Activated T-helper 1 cell treated with Interleukin-2 at 50 U/mL for 16 hours (primary cell): ENCODE data around the gene VDAC2.
"Not testable (repeated sequence)": the region's sequence is repeated elsewhere in the genome, so short reads cannot be mapped to it uniquely, and the experiment has no call there.

Source experiments
- DNase-seq: peaks from one replicate; pipeline ENCODE4 v3.0.0-alpha.2; 2020; ENCODE audit warnings: low read depth

The VDAC2 gene

GRCh38 chr10:75210282-75211006 is at the start of gene VDAC2:
Gene VDAC2, plus strand, starts transcription at chr10:75210796. Its CDS starts 363 bp downstream, at chr10:75211159.
- DNase-seq = peak; percentile 94

GRCh38 chr10:75165684-75166622 is 44.6 kb upstream of the VDAC2 start:
- no peak for DNase-seq

DNA sequence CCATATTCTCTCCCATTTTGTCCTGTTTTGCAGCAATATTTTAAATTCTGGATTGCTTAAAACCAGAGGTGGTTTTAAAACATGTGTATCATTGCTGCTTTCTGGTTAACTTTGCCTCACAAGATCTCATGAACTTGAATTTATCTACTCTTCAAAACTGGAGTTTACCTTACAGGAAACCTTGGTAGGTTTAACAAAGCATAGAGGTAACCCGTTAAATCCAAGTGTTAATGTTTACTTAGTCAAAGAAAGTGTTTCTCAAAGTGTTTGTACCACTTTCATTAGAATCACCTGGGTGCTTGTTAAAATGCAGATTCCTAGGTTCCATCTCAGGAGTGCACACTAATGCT is 44.0 kb upstream of the VDAC2 start:
- DNase-seq = no peak

GRCh38 chr10:75168275-75168674 is 42.3 kb upstream of the VDAC2 start:
- no peak for DNase-seq

DNA sequence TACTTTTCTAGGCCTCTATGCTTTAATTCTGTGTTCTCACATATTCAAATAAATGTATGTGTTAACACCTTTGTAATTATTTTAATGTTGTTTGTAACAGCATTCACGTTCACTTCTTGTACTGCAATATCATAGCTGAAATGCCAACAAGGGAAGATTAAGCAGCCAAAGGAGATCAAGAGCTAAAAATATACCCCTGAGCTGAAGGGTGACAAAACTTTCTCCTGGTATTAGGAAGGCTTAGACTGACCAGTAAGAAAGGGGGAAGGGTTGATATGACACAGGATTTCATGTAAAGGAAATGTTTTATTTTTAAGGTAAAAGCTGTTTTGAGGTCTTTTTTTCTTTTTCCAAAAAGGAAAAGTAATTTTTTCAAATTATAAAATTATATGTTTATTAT is 40.4 kb upstream of the VDAC2 start:
- no peak for DNase-seq

GRCh38 chr10:75175046-75175445 is 35.5 kb upstream of the VDAC2 start:
- DNase-seq = no peak

DNA sequence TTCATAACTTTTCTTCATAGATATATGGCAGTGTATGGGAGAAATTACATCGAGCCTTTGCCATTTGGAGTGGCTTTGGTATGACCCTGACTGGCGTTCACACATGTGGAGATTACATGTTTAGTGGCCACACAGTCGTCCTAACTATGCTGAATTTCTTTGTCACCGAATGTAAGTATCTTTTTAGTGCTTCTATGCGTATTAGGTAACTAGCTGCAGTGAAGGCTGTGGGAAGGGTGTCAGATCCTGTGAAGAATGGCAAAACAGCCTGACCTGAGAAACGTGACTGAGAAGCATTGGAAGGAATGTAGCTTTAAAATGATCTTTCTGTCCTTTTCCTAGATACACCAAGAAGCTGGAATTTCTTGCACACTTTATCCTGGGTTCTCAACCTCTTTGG is 34.5 kb upstream of the VDAC2 start:
- no peak for DNase-seq

DNA sequence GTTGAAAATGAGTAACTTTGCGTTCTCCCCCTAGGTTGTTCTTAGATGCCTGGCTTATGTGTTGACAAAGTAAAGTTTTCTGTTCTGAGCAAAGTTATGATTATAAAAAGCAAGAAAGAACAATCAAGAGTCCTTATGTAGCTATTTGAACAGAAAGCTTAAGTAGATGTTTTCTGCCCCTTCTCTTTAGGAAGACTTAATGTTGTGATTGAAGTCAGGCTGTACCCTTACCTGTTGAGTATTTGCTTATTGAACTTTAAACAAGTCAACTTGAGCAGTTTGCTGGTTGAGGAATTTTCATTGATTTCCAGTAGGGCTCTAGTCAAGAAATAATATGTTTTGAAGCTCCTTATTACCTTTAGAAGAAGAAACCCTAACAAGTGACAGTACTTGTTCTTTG is 33.9 kb upstream of the VDAC2 start:
- DNase-seq = no peak

DNA sequence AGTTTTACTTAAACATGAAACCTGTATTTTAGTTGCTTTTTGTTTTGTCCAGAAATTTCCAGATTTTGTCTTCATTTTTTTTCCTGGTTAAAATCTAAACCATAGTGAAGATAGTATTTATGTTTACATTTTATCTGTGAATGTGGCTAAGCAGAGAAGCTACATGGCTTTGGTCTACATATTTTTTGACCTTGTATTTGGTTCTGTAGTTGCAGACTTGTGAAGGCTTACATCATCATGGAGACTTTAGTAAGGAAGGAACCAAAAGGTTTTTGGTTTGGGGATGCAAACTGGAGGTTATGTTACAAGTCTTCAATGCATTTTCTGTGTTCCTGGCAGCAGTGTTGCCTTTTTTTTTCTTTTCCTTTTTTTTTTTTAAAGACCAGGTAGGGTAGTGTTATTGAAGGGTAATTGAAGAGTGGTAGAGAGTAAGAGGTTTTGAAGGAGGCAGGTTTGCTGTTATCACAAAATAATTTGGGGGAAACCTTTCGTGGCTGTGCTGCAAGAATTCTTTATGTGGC is 30.9 kb upstream of the VDAC2 start:
- DNase-seq = no peak

- DNase-seq = no peak
Measured at GRCh38 chr10:75180592-75180991, 30.0 kb upstream of the VDAC2 start.

- no peak for DNase-seq
Measured at GRCh38 chr10:75181073-75181472, 29.5 kb upstream of the VDAC2 start.

DNA sequence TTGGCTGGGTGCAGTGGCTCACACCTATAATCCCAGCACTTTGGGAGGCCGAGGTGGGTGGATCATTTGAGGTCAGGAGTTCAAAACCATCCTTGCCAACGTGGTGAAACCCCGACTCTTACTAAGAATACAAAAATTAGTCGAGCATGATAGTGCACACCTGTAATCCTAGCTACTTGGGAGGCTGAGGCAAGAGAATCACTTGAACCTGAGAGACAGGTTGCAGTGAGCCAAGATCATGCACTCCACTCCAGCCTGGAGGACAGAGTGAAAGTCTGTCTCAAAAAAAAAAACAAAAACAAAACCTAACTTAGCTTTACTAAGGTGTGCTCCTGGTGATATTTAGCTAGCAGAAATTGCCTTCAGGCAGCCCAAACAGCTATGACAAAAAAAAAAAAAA is 24.3 kb upstream of the VDAC2 start:
- no peak for DNase-seq

DNA sequence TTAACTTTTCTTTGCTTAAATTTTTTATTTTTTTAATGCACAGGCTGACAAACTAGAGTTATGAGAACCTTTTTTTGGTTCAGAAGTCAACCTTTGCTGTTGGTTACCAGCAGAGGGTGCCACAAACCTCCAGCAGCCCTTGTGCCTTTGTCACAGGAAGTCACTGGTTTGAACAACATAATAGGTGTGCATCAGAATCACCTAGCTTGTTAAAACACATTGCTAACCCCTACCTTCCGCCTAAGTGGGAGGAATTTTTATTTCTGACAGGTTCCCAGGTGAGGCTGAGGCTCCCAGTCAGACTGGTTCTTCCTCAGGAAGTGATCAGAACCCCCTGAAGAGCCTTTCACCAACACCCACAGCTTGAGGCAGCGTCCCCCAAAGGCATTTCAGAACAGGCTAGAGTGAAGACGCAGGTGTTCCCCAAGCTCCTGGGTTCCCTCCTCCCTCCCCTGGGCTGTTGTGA is 22.6 kb upstream of the VDAC2 start:
- peak; percentile 38 for DNase-seq

- DNase-seq = not testable (repeated sequence)
Measured at GRCh38 chr10:75188522-75188921, 22.1 kb upstream of the VDAC2 start.

DNA sequence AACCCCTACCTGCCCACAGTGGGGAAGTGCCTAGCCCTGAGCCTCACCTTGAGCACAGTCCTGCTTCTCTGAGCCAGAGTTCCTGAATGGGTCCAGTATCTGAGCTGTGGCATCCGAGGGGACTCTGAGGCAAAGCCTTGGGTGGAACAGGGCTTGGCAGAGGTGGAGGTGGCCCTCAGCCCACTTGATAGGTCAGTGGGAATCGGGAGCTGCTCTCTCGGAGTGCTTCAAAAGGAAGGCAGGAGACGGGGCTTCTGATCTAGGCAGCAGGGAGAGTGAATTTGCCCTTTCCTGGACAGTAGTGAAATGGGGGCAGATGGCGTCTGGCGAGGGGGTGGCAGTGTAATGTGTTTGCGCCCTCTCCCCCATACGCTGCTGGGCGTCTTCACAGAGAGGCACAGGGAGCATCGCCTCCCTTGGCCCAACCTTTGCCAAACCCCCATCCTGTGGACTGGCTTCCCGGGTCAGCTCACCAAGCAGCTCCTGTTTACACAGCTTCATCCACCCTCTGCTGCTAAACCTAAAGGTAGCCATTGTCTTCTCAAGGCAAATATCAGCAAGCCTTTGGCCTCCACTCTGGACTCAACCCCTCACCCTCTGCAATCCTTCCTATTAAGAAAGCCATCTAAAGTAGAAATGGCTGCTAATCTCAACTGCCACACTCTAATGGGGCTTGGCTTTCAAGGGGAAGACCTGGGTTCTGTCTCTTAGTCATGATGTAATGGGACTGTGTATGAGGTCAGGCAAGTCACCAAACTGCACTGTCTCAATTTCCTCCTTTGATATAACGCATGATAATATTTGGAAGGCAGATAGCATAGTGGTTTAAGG is 21.1 kb upstream of the VDAC2 start:
- no peak for DNase-seq

GRCh38 chr10:75191821-75192568 is 18.6 kb upstream of the VDAC2 start:
- DNase-seq = no peak

- not testable (repeated sequence) for DNase-seq
Measured at GRCh38 chr10:75194625-75195024, 16.0 kb upstream of the VDAC2 start.

GRCh38 chr10:75195035-75195763 is 15.4 kb upstream of the VDAC2 start:
- no peak for DNase-seq

- DNase-seq = no peak
Measured at GRCh38 chr10:75197066-75197465, 13.5 kb upstream of the VDAC2 start.

- no peak for DNase-seq
Measured at GRCh38 chr10:75197906-75198305, 12.7 kb upstream of the VDAC2 start.

GRCh38 chr10:75199949-75200348 is 10.6 kb upstream of the VDAC2 start:
- DNase-seq = not testable (repeated sequence)
